GM12878 (cell line): ENCODE results near the gene NAV2. TPM values are rescaled to one million over a fixed set of nuclear protein-coding genes. Genes with fewer than 3 reads are reported as not detected.

Experiments used
- ATAC-seq: fragments of 200-7000 bp; cut with Tn5 transposase; 3 replicates; pipeline ENCODE4 v1.9.1; 2020; ENCODE audit warnings: mild to moderate bottlenecking, moderate library complexity
- BruUV-seq: library from RNA; stranded (reverse); fragments of 400-500 nt; replicated peaks from 2 replicates; lab custom pipeline; 2021; lab: Mats Ljungman, UMichigan
- CTCF ChIA-PET: fragments of 300-600 bp; sonication (Branson Sonifier 250); formaldehyde crosslinking; extraction: SDS; loops from one replicate; lab custom pipeline; 2021; ENCODE audit warnings: inconsistent platforms; lab: Yijun Ruan, JAX
- POLR2A ChIA-PET: fragments of 350-600 bp; formaldehyde crosslinking; extraction: SDS; loops from one replicate; lab custom pipeline; 2021; ENCODE audit warnings: inconsistent platforms; lab: Charles Lee
- RAD21 ChIA-PET: fragments of 300-600 bp; sonication (Branson Sonifier 250); formaldehyde crosslinking; loops from one replicate; lab custom pipeline; 2023; ENCODE audit warnings: antibody characterized with exemption; ENCODE audit not compliant: unreplicated experiment; lab: Charles Lee
- SMC1A ChIA-PET: fragments of 300-600 bp; sonication (Branson Sonifier 250); formaldehyde crosslinking; loops from one replicate; lab custom pipeline; 2023; ENCODE audit not compliant: unreplicated experiment, uncharacterized antibody; lab: Charles Lee
- DNase-seq: peaks from one replicate; pipeline ENCODE4 v3.0.0-alpha.2; 2011; ENCODE audit warnings: low read depth, low spot score
- FAIRE-seq: peaks from 3 replicates; lab custom pipeline; 2011; peaks lifted over from hg19 to GRCh38; lab: Jason Lieb, UNC
- H2AFZ ChIP-seq: 2 replicates; pipeline ENCODE4 v1.6.0; 2011; ENCODE audit warnings: low read depth, low read length, control low read depth; ENCODE audit not compliant: control insufficient read depth
- H3K27ac ChIP-seq: 2 replicates; pipeline ENCODE4 v1.5.1; 2011; ENCODE audit warnings: control low read depth; ENCODE audit not compliant: control insufficient read depth, insufficient read depth
- H3K27me3 ChIP-seq, 2 experiments: replicated peaks in 1 of 2; 2 replicates each; pipeline versions ENCODE4 v1.6.0 to v1.6.1; 2011; ENCODE audit warnings: low read length in 1 of 2; ENCODE audit not compliant: control insufficient read depth in 2 of 2, insufficient read depth in 2 of 2
- H3K36me3 ChIP-seq, 2 experiments: 2 replicates each; pipeline ENCODE4 v1.5.1; 2011; ENCODE audit warnings: low read length in 1 of 2; ENCODE audit not compliant: control insufficient read depth in 2 of 2, insufficient read depth in 2 of 2
- H3K4me1 ChIP-seq: 2 replicates; pipeline ENCODE4 v1.6.1; 2011; ENCODE audit warnings: mild to moderate bottlenecking, low read length, moderate library complexity, mixed read lengths; ENCODE audit not compliant: control insufficient read depth, insufficient read depth
- H3K4me2 ChIP-seq: 2 replicates; pipeline ENCODE4 v1.6.0; 2011; ENCODE audit warnings: control low read depth; ENCODE audit not compliant: control insufficient read depth, insufficient read depth
- H3K4me3 ChIP-seq: fragments of 200-600 bp; sonication (generic); 2 replicates; pipeline ENCODE4 v1.5.1; 2016
- H3K79me2 ChIP-seq: 2 replicates; pipeline ENCODE4 v1.6.0; 2011; ENCODE audit warnings: low read length; ENCODE audit not compliant: control insufficient read depth, insufficient read depth
- H3K9ac ChIP-seq: 2 replicates; pipeline ENCODE4 v1.8.0; 2011; ENCODE audit warnings: low read length, control low read depth, mixed read lengths; ENCODE audit not compliant: control insufficient read depth, insufficient read depth
- H3K9me3 ChIP-seq: replicated peaks from 3 replicates; pipeline ENCODE4 v1.5.1; 2011; ENCODE audit warnings: mild to moderate bottlenecking, low read length; ENCODE audit not compliant: control insufficient read depth, insufficient read depth
- H4K20me1 ChIP-seq: 2 replicates; pipeline ENCODE4 v1.6.0; 2011; ENCODE audit not compliant: control insufficient read depth, insufficient read depth
- BHLHE40 ChIP-seq, 2 experiments: fragments of 450-650 bp in 1 of 2; IDR thresholded peaks; 2 replicates each; pipeline ENCODE4 v1.6.1; 2011 to 2017; ENCODE audit warnings: low read depth in 2 of 2, borderline replicate concordance in 1 of 2, improper control_type of control experiment in 1 of 2, low read length in 1 of 2, mild to moderate bottlenecking in 1 of 2
- BMI1 ChIP-seq: fragments of 450-650 bp; IDR thresholded peaks from 2 replicates; pipeline ENCODE4 v1.6.1; 2016; ENCODE audit warnings: mild to moderate bottlenecking, moderate library complexity, borderline replicate concordance
- IRF4 ChIP-seq: IDR thresholded peaks from 2 replicates; pipeline ENCODE4 v1.6.1; 2011; ENCODE audit warnings: low read depth, low read length
- JUNB ChIP-seq: IDR thresholded peaks from 2 replicates; pipeline ENCODE4 v1.6.1; 2016; ENCODE audit warnings: antibody characterized with exemption, mild to moderate bottlenecking
- MEF2A ChIP-seq: IDR thresholded peaks from 2 replicates; pipeline ENCODE4 v1.6.1; 2011; ENCODE audit warnings: low read depth, mild to moderate bottlenecking, low read length, moderate library complexity; ENCODE audit not compliant: insufficient read depth
- NFIC ChIP-seq: IDR thresholded peaks from 2 replicates; pipeline ENCODE4 v1.6.1; 2012; ENCODE audit warnings: low read depth, mild to moderate bottlenecking, inconsistent platforms, low read length, moderate library complexity
- PAX5 ChIP-seq: IDR thresholded peaks from 2 replicates; pipeline ENCODE4 v1.6.1; 2011; ENCODE audit warnings: low read depth, low read length, borderline replicate concordance
- PKNOX1 ChIP-seq: fragments of 450-650 bp; IDR thresholded peaks from 2 replicates; pipeline ENCODE4 v1.6.1; 2016; ENCODE audit warnings: mild to moderate bottlenecking
- PRDM15 ChIP-seq: fragments of 450-650 bp; formaldehyde crosslinking; IDR thresholded peaks from 2 replicates; pipeline ENCODE4 v1.4.0; 2020; ENCODE audit warnings: mild to moderate bottlenecking, moderate library complexity
- RFX5 ChIP-seq: IDR thresholded peaks from 2 replicates; pipeline ENCODE4 v1.6.1; 2011; ENCODE audit warnings: low read depth, low read length, improper control_type of control experiment
- SIN3A ChIP-seq: IDR thresholded peaks from 2 replicates; pipeline ENCODE4 v1.6.1; 2012; ENCODE audit warnings: low read depth, low read length, improper control_type of control experiment
- SP1 ChIP-seq: IDR thresholded peaks from one replicate; pipeline ENCODE4 v1.6.1; 2011; ENCODE audit warnings: low read depth, low read length
- STAT3 ChIP-seq: IDR thresholded peaks from 2 replicates; pipeline ENCODE4 v1.6.1; 2011; ENCODE audit warnings: low read depth, low read length, improper control_type of control experiment
- ZNF207 ChIP-seq: fragments of 450-650 bp; IDR thresholded peaks from 2 replicates; pipeline ENCODE4 v1.6.1; 2014; ENCODE audit warnings: antibody characterized with exemption, mild to moderate bottlenecking, borderline replicate concordance
- ZNF274 ChIP-seq: IDR thresholded peaks from one replicate; pipeline ENCODE4 v1.8.0; 2011; ENCODE audit not compliant: insufficient read length, insufficient read depth
- WGBS: methylation state at CpG from one replicate; pipeline ENCODE4 v1.1.6; 2016; ENCODE audit warnings: low lambda C conversion rate; ENCODE audit not compliant: insufficient replicate concordance, insufficient coverage; ENCODE audit errors: missing lambda C conversion rate; 5-methylcytosine and 5-hydroxymethylcytosine counted together
- in situ Hi-C: fragments of 300-500 bp; cut with MboI; formaldehyde crosslinking; loops from 9 replicates; pipeline ENCODE4 v1.14.3; 2018; ENCODE audit warnings: mixed read lengths
- intact Hi-C: fragments of 100-400 bp; cut with micrococcal nuclease; formaldehyde crosslinking; loops from one replicate; pipeline ENCODE4 v1.14.2; 2022; ENCODE audit not compliant: unreplicated experiment
- polyA plus RNA-seq, 11 experiments: library from polyadenylated mRNA; depleted of rRNA in 4 of 11; unstranded in 6 of 11; stranded (reverse) in 5 of 11; fragments of >200 nt; fragmentation: Nextera tagmentation in 4 of 11; fragmentation: Illumina TruSeq in 1 of 11; extraction: Ambion mirVana in 4 of 11; extraction: Trizol in 1 of 11; gene quantifications; 1 replicate in 1 of 11; 2 replicates in 10 of 11; pipeline versions ENCODE4 v1.2.1 to v1.2.3, GENCODE V29; 2011 to 2016; ENCODE audit warnings: inconsistent platforms in 2 of 11, missing spikeins in 2 of 11, low read depth in 1 of 11
- total RNA-seq, 4 experiments: library from RNA; depleted of rRNA in 3 of 4; stranded (reverse); fragments of >200 nt in 3 of 4; fragmentation: Illumina TruSeq in 1 of 4; extraction: Trizol in 1 of 4; gene quantifications; 2 replicates each; pipeline versions ENCODE4 v1.2.1 to v1.2.3, GENCODE V29; 2013 to 2021
- TF ChIP-seq, protein P1 (sequence below): fragments of 450-650 bp; IDR thresholded peaks from 2 replicates; pipeline ENCODE4 v1.6.1; 2017; ENCODE audit warnings: mild to moderate bottlenecking, moderate library complexity

NAV2 gene
- total and polyA plus RNA-seq, 10 of the 15 experiments (the other 5 are each of a cell fraction or from before 2014, with no cell fraction given) = 0.35 to 6.1 (median 1.1) TPM

GRCh38 chr11:20032577-20033260 is 320.1 kb downstream of the NAV2 start:
- H3K9ac ChIP-seq = no peak overlapping the region
- ATAC-seq = no peak
- ChIA-PET SMC1A (no interaction called here), CTCF (no interaction called here), POLR2A (no interaction called here), RAD21 (no interaction called here)
- in situ Hi-C loops = no loop called here
- no peaks in the 10 kb centered on the region for H3K9me3 ChIP-seq
- no peak overlapping the region for H3K4me3 ChIP-seq
- no peak overlapping the region for H2AFZ ChIP-seq
- H3K27me3 ChIP-seq = no peaks in the 10 kb centered on the region
- no peaks in the 10 kb centered on the region for H3K4me1 ChIP-seq
- BruUV-seq = no TSS peak
- intact Hi-C loops = no loop called here
- H3K27ac ChIP-seq = no peak overlapping the region
- H3K4me2 ChIP-seq = no peak overlapping the region
- WGBS = 41% methylated on average over 7 of the region's 7 CpGs
- no peaks in the 10 kb centered on the region for H4K20me1 ChIP-seq
- no peak for DNase-seq
- no peaks in the 10 kb centered on the region for H3K36me3 ChIP-seq
- no peak for FAIRE-seq
- H3K79me2 ChIP-seq = no peaks in the 10 kb centered on the region
- no peak for TF ChIP-seq ZNF207
- TF ChIP-seq SP1 = no peak
- no peak for TF ChIP-seq BHLHE40 (IDR thresholded peaks at IDR 0.05; ENCODE audit: borderline replicate concordance in 1 of 2, low read depth in 2 of 2, low read length in 1 of 2)
- no peak for TF ChIP-seq PAX5
- no peak for TF ChIP-seq PKNOX1
- TF ChIP-seq BMI1 = no peak
- TF ChIP-seq MEF2A = no peak
- no peak for TF ChIP-seq RFX5
- no peak for TF ChIP-seq SIN3A
- no peak for TF ChIP-seq NFIC
- TF ChIP-seq ZNF274 = no peak
- TF ChIP-seq JUNB = no peak
- TF ChIP-seq, protein P1, sequence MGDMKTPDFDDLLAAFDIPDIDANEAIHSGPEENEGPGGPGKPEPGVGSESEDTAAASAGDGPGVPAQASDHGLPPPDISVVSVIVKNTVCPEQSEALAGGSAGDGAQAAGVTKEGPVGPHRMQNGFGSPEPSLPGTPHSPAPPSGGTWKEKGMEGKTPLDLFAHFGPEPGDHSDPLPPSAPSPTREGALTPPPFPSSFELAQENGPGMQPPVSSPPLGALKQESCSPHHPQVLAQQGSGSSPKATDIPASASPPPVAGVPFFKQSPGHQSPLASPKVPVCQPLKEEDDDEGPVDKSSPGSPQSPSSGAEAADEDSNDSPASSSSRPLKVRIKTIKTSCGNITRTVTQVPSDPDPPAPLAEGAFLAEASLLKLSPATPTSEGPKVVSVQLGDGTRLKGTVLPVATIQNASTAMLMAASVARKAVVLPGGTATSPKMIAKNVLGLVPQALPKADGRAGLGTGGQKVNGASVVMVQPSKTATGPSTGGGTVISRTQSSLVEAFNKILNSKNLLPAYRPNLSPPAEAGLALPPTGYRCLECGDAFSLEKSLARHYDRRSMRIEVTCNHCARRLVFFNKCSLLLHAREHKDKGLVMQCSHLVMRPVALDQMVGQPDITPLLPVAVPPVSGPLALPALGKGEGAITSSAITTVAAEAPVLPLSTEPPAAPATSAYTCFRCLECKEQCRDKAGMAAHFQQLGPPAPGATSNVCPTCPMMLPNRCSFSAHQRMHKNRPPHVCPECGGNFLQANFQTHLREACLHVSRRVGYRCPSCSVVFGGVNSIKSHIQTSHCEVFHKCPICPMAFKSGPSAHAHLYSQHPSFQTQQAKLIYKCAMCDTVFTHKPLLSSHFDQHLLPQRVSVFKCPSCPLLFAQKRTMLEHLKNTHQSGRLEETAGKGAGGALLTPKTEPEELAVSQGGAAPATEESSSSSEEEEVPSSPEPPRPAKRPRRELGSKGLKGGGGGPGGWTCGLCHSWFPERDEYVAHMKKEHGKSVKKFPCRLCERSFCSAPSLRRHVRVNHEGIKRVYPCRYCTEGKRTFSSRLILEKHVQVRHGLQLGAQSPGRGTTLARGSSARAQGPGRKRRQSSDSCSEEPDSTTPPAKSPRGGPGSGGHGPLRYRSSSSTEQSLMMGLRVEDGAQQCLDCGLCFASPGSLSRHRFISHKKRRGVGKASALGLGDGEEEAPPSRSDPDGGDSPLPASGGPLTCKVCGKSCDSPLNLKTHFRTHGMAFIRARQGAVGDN = no peak
- no peak for TF ChIP-seq IRF4
- TF ChIP-seq PRDM15 = no peak
- no peak for TF ChIP-seq STAT3
